Measurements from ENCODE around the gene TTC12. TPM values are rescaled to one million over a fixed set of nuclear protein-coding genes. Genes with fewer than 3 reads are reported as not detected.

Gene TTC12
- total RNA-seq, 4 donors from 2014 or later, result 2.2 to 14.7 (median 10.8) TPM

DNA sequence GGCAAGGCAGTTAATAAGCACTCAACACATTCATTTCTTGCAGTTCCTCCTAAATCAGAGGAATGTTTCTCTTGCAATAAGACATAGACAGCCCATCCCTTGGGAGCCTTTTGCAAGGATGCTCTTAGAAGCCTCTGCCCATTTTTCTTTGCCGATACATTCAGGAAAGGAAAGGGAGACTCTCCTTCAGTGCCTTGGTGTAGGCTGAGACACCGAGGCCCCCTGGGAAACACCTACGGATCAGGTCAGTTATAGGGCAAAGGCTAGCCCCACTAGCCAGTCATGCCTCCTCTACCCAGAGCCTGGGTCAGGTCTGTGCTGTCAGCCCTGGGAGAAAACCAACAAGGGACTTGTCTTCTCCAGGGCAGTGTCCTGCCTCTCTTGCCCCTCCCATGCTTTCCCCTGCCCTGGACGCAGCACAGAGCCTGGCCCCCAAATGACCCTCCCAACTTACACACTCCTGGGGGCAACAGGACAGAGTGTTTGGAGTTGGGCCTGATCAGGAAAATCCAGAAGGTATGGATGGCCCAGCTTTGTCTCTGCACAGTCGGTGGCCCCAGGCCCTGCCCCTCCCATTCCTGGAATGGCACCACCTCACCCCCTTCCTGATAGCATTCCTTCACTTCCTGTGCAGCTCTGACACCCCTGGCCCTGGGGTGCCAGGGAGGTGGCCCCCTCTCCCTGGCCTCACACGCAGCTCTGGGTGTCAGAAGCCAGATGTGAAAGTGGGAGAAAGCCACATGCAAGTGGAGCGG is 91.5 kb downstream of the TTC12 start:
- intact Hi-C loops (cut with DNase I), result no loop called here
- H3K27ac ChIP-seq, result no peak overlapping the region
- H3K4me1 ChIP-seq, result peaks cover 0 to 8% (median 0%) of the 10 kb centered on the region in 3 donors
- H3K9me3 ChIP-seq, result no peaks in the 10 kb centered on the region
- DNase-seq, result no peak
- no peak for TF ChIP-seq POLR2A (IDR thresholded peaks at IDR 0.05)
- TF ChIP-seq, protein P1, sequence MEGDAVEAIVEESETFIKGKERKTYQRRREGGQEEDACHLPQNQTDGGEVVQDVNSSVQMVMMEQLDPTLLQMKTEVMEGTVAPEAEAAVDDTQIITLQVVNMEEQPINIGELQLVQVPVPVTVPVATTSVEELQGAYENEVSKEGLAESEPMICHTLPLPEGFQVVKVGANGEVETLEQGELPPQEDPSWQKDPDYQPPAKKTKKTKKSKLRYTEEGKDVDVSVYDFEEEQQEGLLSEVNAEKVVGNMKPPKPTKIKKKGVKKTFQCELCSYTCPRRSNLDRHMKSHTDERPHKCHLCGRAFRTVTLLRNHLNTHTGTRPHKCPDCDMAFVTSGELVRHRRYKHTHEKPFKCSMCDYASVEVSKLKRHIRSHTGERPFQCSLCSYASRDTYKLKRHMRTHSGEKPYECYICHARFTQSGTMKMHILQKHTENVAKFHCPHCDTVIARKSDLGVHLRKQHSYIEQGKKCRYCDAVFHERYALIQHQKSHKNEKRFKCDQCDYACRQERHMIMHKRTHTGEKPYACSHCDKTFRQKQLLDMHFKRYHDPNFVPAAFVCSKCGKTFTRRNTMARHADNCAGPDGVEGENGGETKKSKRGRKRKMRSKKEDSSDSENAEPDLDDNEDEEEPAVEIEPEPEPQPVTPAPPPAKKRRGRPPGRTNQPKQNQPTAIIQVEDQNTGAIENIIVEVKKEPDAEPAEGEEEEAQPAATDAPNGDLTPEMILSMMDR (IDR thresholded peaks at IDR 0.05), result no peak
- 69 to 80% methylated on average over 5 to 6 of the region's 7 CpGs for WGBS, 2 donors
- H3K4me3 ChIP-seq, result no peak overlapping the region
- peaks cover 0 to 4% (median 0%) of the 10 kb centered on the region in 4 donors for H3K27me3 ChIP-seq
- no peaks in the 10 kb centered on the region for H3K36me3 ChIP-seq

DNA sequence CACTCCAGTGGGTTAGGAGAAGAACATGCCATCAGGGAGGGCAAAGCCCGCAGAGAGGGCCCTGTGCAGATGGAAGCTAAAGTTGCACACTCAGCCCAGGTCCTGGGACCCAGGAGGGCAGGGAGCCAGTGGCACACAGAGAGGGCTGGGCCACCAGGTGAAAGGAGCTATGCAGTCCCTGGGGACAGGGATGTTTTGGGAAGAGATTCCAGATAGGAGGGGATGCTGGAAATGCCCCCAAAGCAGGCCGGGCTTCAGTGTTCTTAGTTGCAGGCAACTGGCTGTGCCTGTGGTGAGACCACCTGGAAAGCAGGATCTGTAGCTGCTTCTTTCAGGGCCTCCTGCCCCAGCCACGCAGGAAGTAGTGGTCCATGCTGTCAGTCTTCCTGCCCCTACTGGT is 92.8 kb downstream of the TTC12 start:
- no peaks in the 10 kb centered on the region for H3K4me1 ChIP-seq
- H3K4me3 ChIP-seq, result no peak overlapping the region
- H3K27me3 ChIP-seq, result peaks cover 0 to 4% (median 0%) of the 10 kb centered on the region in 4 donors
- WGBS, 2 donors, result 73 to 83% methylated on average over 1 to 3 of the region's 3 CpGs
- TF ChIP-seq POLR2A (IDR thresholded peaks at IDR 0.05), result no peak
- TF ChIP-seq, protein P1 (IDR thresholded peaks at IDR 0.05), result no peak
- intact Hi-C loops (cut with DNase I), result no loop called here
- H3K36me3 ChIP-seq, result no peaks in the 10 kb centered on the region
- no peaks in the 10 kb centered on the region for H3K9me3 ChIP-seq
- no peak overlapping the region for H3K27ac ChIP-seq
- DNase-seq, result no peak

DNA sequence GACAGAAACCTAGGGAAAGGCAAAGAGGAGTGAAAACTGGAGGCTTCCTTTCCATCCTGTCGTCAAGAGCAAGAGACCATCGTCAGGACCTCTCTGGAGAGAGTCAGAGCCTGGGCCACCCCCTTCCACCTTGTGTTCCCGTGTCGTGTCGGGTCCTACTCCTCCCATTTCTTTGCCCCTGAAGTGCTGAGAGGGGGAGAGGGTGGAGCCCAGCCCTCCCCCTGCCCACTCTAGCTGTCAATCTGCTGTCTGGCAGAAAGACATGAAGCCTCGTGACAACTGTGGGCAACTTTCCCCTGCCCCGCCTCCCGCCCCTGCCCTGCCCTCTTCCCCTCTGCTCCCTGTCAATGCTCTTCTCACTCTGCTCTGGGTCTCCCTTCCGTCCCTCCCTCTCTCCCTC is 93.8 kb downstream of the TTC12 start:
- Histone ChIP-seq H3K27ac (no peak overlapping the region), H3K4me1 (no peaks in the 10 kb centered on the region), H3K27me3 (peaks cover 0 to 9% (median 0%) of the 10 kb centered on the region in 4 donors), H3K36me3 (no peaks in the 10 kb centered on the region), H3K4me3 (no peak overlapping the region), H3K9me3 (no peaks in the 10 kb centered on the region)
- TF ChIP-seq, protein P1 (IDR thresholded peaks at IDR 0.05), result no peak
- TF ChIP-seq POLR2A (IDR thresholded peaks at IDR 0.05), result no peak
- no peak for DNase-seq
- 73 to 75% methylated on average over 4 to 9 of the region's 9 CpGs for WGBS, 2 donors
- intact Hi-C loops (cut with DNase I), result no loop called here

DNA sequence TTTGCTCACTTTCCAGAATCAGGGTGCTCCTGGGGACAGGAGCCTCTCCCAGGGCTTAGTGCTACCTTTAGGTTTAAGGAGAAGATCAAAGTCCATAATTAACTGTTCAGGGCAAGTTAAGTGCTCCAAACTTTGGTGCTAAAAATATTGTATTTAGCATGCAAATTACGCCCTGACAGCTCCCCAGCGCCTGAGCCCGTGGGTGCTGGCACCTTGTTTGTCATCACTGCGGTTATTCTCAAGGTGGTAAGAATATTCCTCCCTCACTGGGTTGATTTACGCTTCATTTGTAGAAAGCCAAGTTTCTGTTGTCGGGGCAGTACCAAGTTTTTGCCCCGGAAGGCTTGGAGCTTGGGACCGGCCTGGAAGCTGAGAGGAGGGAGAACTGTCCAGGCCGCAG is 94.5 kb downstream of the TTC12 start:
- no peak overlapping the region for H3K4me3 ChIP-seq
- no peak for TF ChIP-seq POLR2A (IDR thresholded peaks at IDR 0.05)
- TF ChIP-seq, protein P1 (IDR thresholded peaks at IDR 0.05), result no peak
- no peaks in the 10 kb centered on the region for H3K9me3 ChIP-seq
- 83 to 95% methylated on average over 6 to 9 of the region's 9 CpGs for WGBS, 2 donors
- no peaks in the 10 kb centered on the region for H3K4me1 ChIP-seq
- DNase-seq, result no peak
- no peaks in the 10 kb centered on the region for H3K36me3 ChIP-seq
- intact Hi-C loops (cut with DNase I), result no loop called here
- H3K27me3 ChIP-seq, result peaks cover 0 to 16% (median 0%) of the 10 kb centered on the region in 4 donors
- no peak overlapping the region for H3K27ac ChIP-seq

DNA sequence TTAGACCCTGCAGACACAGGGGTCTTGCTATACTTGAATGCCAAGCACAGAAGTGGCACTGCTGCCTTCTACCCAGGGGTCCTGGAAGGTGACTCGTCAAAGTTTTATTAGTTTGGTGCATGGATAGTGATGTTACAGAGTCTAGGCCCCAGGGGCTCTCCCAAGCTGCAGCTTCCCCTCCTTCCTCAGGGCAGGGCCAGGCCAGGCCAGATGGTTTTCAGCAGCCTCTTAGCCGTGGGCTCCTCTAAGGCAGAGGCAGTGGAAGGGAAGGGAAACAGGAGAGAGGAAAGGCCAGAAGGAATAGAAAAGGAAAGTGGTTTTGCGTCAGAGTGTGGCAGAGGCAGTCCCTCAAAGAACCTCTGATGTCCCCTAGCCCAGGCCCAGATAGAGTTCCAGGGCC is 95.1 kb downstream of the TTC12 start:
- intact Hi-C loops (cut with DNase I), result no loop called here
- no peaks in the 10 kb centered on the region for H3K9me3 ChIP-seq
- WGBS, 2 donors, result 65 to 90% methylated on average over 1 to 2 of the region's 3 CpGs
- DNase-seq, result no peak
- H3K27ac ChIP-seq, result no peak overlapping the region
- H3K36me3 ChIP-seq, result no peaks in the 10 kb centered on the region
- H3K27me3 ChIP-seq, result peaks cover 0 to 16% (median 0%) of the 10 kb centered on the region in 4 donors
- H3K4me1 ChIP-seq, result no peaks in the 10 kb centered on the region
- TF ChIP-seq POLR2A (IDR thresholded peaks at IDR 0.05), result no peak
- TF ChIP-seq, protein P1 (IDR thresholded peaks at IDR 0.05), result no peak
- no peak overlapping the region for H3K4me3 ChIP-seq

Data from esophagus squamous epithelium (tissue), 5 donors.